Measurements from ENCODE around the gene NEXN.

Gene NEXN

GRCh38 chr1:77987919-77988318 lies 99.5 kb downstream of the NEXN start:
- H3K4me1 ChIP-seq (ENCODE audit: insufficient read depth, low read length) = peaks cover 11% of the 10 kb centered on the region; the same call in 1 of the 2 replicates
- H3K9me3 ChIP-seq (ENCODE audit: control insufficient read depth, insufficient read depth, low read length) = no peaks in the 10 kb centered on the region
- no peaks in the 10 kb centered on the region for H3K36me3 ChIP-seq (ENCODE audit: insufficient read depth, low read length)
- no peak overlapping the region for H3K9ac ChIP-seq (ENCODE audit: low read depth, low read length)

- Histone ChIP-seq H3K36me3 (ENCODE audit: insufficient read depth, low read length) (no peaks in the 10 kb centered on the region), H3K9me3 (ENCODE audit: control insufficient read depth, insufficient read depth, low read length) (no peaks in the 10 kb centered on the region), H3K4me1 (ENCODE audit: insufficient read depth, low read length) (peaks cover 6% of the 10 kb centered on the region; the same call in 1 of the 2 replicates), H3K9ac (ENCODE audit: low read depth, low read length) (no peak overlapping the region)
Observed at GRCh38 chr1:77989744-77990143, 101.3 kb downstream of the NEXN start.

GRCh38 chr1:77990629-77991204 lies 102.3 kb downstream of the NEXN start:
- Histone ChIP-seq H3K9ac (ENCODE audit: low read depth, low read length) (no peak overlapping the region), H3K9me3 (ENCODE audit: control insufficient read depth, insufficient read depth, low read length) (no peaks in the 10 kb centered on the region), H3K36me3 (ENCODE audit: insufficient read depth, low read length) (no peaks in the 10 kb centered on the region), H3K4me1 (ENCODE audit: insufficient read depth, low read length) (peaks cover 6% of the 10 kb centered on the region; the same call in 1 of the 2 replicates)

GRCh38 chr1:77991638-77992037 lies 103.2 kb downstream of the NEXN start:
- Histone ChIP-seq H3K9me3 (ENCODE audit: control insufficient read depth, insufficient read depth, low read length) (no peaks in the 10 kb centered on the region), H3K9ac (ENCODE audit: low read depth, low read length) (no peak overlapping the region), H3K36me3 (ENCODE audit: insufficient read depth, low read length) (no peaks in the 10 kb centered on the region), H3K4me1 (ENCODE audit: insufficient read depth, low read length) (0 out of 2 replicates have a peak, but pooled peaks cover 4% of the 10 kb centered on the region)
